Activated CD4-positive, alpha-beta T cell treated with anti-CD3 and anti-CD28 coated beads, Interleukin-2, amount 50 U/mL, for 1 hour (primary cell): ENCODE measurements around the gene SLC4A11.
A peak's percentile ranks its signal among the peaks of the same experiment; 100 is the strongest.

ENCODE experiments used
- DNase-seq: peaks from one replicate; pipeline ENCODE4 v3.0.0-alpha.2; 2020

Gene SLC4A11

DNA sequence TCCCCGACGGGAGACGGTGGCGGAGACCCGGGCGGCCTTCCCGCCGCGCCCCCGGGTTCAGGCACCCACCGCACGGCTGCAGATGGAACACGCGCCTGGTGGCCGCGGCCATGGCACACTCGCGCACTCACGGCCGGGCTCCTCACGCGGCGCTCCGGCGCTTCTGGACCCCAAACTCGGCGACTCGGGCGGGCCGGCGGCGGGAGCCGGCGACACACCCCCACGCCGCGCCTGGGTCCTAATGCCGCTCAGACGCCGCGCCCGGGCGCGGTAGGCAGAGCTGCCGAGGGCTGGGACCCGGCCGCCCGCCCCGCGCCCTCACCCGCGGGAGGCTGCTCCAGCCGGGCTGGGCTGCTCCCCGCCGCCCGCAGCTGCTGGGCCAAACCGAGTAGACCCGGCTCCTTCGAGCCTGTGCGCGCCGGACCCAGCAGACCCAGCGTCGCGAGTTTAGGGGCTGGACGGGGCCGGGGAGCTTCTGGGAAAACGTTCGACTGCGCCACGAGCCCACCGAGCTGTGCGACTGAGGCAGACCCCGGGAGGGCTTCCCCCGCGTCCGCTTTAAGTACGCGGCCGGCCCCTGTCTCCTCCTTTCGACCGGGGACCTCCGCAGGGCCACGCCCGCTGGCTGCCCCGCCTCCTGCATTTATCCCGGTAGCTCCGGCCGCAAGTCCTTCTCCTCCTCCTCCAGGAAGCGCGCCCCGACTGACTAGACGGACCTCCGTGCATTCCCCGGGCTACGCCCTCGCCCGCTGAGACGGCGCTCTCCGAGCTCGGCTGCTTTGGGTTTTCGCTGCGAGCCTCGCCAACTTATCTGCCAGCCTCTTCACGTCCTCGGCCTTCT is at the start of gene SLC4A11:
Gene SLC4A11 (minus strand): TSS at position 165 of the 841 bp plus-strand sequence. CDS start 53 bp downstream, at position 112.
- DNase-seq: peak; percentile 35

GRCh38 chr20:3283222-3283820 is 44.3 kb upstream of the SLC4A11 start:
- no peak for DNase-seq

- DNase-seq: no peak
These were observed 43.6 kb upstream of the SLC4A11 start for GRCh38 chr20:3282271-3283221.

- DNase-seq: no peak
These were observed 42.4 kb upstream of the SLC4A11 start for GRCh38 chr20:3281437-3281836.

GRCh38 chr20:3279761-3280160 is 40.8 kb upstream of the SLC4A11 start:
- DNase-seq: no peak

- no peak for DNase-seq
These were observed 38.9 kb upstream of the SLC4A11 start for GRCh38 chr20:3277686-3278465.

GRCh38 chr20:3276680-3277015 is 37.7 kb upstream of the SLC4A11 start:
- no peak for DNase-seq

GRCh38 chr20:3275966-3276679 is 37.1 kb upstream of the SLC4A11 start:
- DNase-seq: no peak

- no peak for DNase-seq
These were observed 36.3 kb upstream of the SLC4A11 start for GRCh38 chr20:3275064-3275935.

- DNase-seq: no peak
These were observed 34.4 kb upstream of the SLC4A11 start for GRCh38 chr20:3273371-3273770.

GRCh38 chr20:3270051-3270450 is 31.1 kb upstream of the SLC4A11 start:
- no peak for DNase-seq

DNA sequence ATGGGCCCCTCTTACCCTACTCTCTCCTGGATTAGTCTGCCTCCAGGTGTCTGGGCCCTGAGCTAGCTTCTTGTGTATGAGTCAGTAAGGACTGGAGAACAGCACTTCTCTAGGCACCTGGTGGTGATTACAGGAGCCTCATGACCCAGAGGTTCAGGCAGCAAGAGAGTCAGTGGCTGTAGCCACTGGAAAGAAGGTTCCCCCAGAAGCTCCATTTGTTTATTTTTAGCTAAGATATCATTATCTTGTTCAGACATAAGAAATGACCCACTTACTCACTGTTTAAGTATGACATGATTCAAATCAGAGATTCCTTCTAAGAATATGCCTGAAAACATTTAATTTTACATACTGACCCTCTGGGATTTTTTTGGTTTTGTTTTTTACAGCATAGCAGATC is 23.6 kb upstream of the SLC4A11 start:
- DNase-seq: no peak

DNA sequence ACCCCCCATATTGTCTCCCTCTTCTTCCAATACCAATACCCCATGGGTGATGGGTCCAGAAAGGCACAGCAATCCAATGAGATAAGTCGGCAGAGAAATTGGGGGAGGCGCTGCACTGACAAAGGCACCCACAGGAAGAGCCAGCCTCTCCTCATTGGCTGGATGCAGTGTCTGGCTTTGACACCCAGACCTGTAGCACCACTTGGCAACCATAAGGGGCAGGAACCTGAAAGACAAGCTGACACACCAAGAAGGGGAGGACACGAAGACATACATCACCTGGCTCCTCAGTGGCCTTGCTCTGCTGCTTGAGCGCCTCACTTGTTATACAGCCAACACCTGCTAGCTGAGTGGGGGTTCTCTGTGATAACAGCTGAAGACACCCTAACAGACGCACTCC is 19.4 kb upstream of the SLC4A11 start:
- no peak for DNase-seq

- DNase-seq: no peak
These were observed 16.7 kb upstream of the SLC4A11 start for GRCh38 chr20:3255728-3256127.

DNA sequence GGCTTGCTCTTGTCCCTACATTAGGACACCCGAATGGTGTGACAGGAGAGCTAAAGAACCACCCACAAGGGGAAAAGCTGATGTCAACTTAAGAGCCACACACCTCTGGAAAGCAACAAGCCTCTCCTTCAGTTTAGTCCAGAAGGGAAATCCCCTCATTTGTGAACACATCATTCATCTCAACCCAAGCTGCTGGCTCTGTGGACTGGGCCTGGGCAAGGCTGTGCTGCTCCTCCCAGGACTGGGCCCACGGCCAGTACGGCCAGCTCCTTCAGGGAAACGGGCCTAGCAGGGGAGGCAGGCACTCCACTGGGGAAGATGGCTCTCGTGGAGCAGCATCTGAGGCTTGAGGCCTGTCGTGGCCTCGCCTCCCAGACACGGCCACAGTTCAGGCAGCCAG is 12.8 kb upstream of the SLC4A11 start:
- no peak for DNase-seq

DNA sequence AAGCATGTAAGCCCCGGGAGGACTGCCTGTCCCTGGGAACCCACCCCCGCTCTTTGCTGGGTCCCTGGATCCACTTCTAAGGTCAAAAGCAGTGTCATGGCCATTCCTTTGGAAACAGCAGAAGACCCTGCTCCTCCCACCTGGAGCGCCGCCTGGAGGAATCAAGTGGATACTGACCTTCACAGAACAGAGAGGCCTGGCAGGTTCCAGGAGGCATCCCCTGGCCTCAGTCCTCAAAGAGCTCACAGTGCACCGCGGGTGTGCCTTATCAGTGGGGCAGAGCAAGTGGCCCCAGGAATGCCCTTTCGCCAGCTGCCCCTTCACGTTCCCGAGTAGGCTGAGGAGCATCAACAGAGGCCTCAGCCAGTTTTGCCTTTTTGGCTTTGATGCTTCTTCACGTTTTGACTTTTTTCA is 11.1 kb upstream of the SLC4A11 start:
- DNase-seq: no peak

GRCh38 chr20:3248993-3249347 is 10.0 kb upstream of the SLC4A11 start:
- DNase-seq: no peak

DNA sequence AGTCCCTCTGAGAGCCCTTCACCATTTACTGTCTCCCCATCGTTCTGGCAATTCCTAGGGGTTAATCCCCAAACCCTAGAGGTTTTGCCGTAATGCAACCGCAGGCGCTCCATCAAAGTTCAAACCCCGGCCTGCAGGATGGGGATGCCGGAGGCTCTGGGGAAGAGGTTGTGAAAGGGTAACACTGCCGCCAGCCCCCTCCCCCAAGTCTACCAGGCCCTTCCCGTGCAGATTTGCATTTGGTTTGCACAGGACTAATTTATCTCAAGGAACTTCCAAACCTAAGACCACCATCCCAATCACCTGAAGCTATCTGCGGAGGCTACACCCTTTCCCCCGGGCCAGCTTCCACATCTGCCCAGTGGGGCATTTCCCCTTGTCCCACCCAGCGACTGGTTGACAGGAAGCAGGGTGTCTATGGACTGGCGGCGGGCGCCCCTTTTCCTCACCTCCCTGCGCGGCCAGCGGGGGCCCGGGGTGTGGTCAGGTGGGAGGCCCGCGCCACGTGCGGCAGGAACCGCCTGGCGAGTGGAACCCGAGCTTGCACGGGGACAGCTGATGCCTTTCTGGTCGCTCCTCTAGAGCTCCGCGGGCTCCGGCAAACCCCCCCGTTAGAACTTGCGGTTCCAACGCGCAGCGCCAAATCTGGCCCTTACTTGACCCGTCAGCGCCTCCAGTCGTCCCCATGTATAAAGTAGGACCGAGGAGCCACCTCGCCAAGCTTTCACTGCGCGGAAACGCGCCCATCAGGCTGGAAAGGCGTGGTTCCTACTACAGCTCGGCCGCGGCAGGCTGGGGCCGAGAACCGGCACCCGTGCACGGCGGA is 9.4 kb upstream of the SLC4A11 start:
- DNase-seq: peak; percentile 5

- DNase-seq: no peak
These were observed 8.6 kb upstream of the SLC4A11 start for GRCh38 chr20:3247638-3248037.

DNA sequence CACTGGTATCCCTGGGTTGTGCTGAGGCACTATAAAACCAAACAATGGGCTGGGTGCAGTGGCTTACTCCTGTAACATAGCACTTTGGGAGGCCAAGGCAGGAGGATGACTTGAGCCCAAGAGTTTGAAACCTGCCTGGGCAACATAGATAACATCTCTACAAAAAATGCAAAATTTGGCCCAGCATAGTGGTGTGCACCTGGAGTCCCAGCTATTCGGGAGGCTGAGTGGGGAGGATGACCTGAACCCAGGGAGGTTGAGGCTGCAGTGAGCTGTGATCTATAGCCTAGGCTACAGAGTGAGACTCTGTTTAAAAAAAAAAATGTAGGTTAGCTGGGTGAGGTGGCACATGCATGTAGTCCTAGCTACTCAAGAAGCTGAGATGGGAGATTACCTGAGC is 7.7 kb upstream of the SLC4A11 start:
- no peak for DNase-seq
